Uterus (tissue), 4 donors: ENCODE results near the gene VDAC1. TPM values are rescaled to one million over a fixed set of nuclear protein-coding genes. Genes with fewer than 3 reads are reported as not detected.

Source experiments
- DNase-seq, 2 donors: peaks; one replicate each; pipeline ENCODE4 v3.0.0-alpha.2; 2019 to 2020
- H3K27ac ChIP-seq, 2 donors: fragments of 200-600 bp; sonication (generic); 1 replicate in 1 of 2; 2 replicates in 1 of 2; pipeline ENCODE4 v1.5.1; 2016 to 2018
- H3K27me3 ChIP-seq, 2 donors: fragments of 200-600 bp; sonication (generic); one replicate each; pipeline ENCODE4 v1.5.1; 2018 to 2019; ENCODE audit warnings: control low read depth in 1 of 2
- H3K36me3 ChIP-seq, 2 donors: fragments of 200-600 bp; sonication (generic); one replicate each; pipeline ENCODE4 v1.5.1; 2019; ENCODE audit warnings: control low read depth in 1 of 2
- H3K4me1 ChIP-seq, 2 donors: fragments of 200-600 bp; sonication (generic); one replicate each; pipeline ENCODE4 v1.5.1; 2018 to 2019; ENCODE audit warnings: control low read depth in 1 of 2
- H3K4me3 ChIP-seq, 2 donors: fragments of 200-600 bp; sonication (generic); 1 replicate in 1 of 2; 2 replicates in 1 of 2; pipeline ENCODE4 v1.5.1; 2018 to 2019; ENCODE audit warnings: mild to moderate bottlenecking in 1 of 2
- H3K9me3 ChIP-seq, 2 donors: fragments of 200-600 bp; sonication (generic); one replicate each; pipeline ENCODE4 v1.5.1; 2019; ENCODE audit warnings: control low read depth in 1 of 2
- CTCF ChIP-seq, 4 experiments: fragments of 200-600 bp in 2 of 4; fragments of 450-650 bp in 2 of 4; sonication (generic) in 2 of 4; IDR thresholded peaks; one replicate each; pipeline ENCODE4 v1.5.1; 2016 to 2019; ENCODE audit warnings: antibody characterized with exemption in 4 of 4, mild to moderate bottlenecking in 2 of 4, moderate library complexity in 1 of 4
- POLR2A ChIP-seq, 2 donors: fragments of 450-650 bp; IDR thresholded peaks; one replicate each; pipeline ENCODE4 v1.6.1; 2016; ENCODE audit warnings: antibody characterized with exemption in 2 of 2, mild to moderate bottlenecking in 1 of 2, moderate library complexity in 1 of 2
- intact Hi-C: fragments of 100-400 bp; cut with DNase I; formaldehyde crosslinking; loops from one replicate; pipeline ENCODE4 v1.15.1; 2023; ENCODE audit warnings: low total_unique reads
- total RNA-seq, 4 donors: library from RNA; depleted of rRNA in 3 of 4; stranded (reverse); fragments of >200 nt in 3 of 4; gene quantifications; one replicate each; pipeline versions ENCODE4 v1.1.0 to v1.2.4, GENCODE V29; 2014 to 2023
- donor health status: DM: yes; HTN: yes; CAD: no.

The VDAC1 gene
- total RNA-seq, 4 donors from 2014 or later: 19.4 to 112 (median 79.8) TPM

DNA sequence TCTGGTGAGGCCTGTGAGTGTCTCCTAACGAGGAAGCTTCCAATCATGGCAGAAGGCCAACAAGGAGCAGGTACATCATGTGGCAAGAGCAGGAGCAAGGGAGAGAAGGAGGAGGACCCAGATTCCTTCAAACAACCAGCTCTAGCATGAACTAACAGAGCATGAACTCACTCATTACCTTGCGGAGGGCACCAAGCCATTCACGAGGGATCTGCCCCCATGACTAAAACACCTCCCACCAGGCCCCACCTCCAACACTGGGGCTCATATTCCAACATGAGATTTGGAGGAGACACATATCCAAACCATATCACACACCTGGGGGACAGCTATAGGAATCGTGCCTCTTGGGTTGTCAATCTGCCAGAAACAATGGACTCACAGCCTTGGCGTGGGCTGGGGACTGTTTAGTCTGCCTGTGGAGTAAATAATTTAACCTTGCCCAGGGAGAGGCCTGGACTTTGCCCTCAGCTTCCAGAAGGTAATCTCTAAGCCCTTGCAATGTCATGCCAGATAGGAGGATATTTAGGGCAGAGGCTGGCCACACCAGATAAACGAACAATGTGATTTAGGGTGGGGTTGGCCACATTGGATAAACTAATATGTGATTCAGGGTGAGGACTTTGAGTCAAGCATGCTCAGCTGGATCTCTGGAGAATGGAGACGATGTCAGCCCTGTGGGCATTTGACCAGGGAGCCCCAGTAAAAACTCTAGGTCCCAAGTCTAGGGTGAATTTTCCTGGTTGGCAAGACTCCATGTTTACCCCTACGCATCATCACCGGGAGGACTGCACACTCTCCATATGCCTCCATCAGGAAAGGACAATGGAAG, 13.6 kb upstream of the VDAC1 start:
- Histone ChIP-seq H3K27ac (no peak overlapping the region), H3K4me3 (no peak overlapping the region), H3K9me3 (no peaks in the 10 kb centered on the region), H3K36me3 (no peaks in the 10 kb centered on the region), H3K4me1 (no peaks in the 10 kb centered on the region), H3K27me3 (no peaks in the 10 kb centered on the region)
- no peak for TF ChIP-seq CTCF (IDR thresholded peaks at IDR 0.05)
- no peak for TF ChIP-seq POLR2A (IDR thresholded peaks at IDR 0.05)
- intact Hi-C loops: no loop called here
- no peak for DNase-seq

GRCh38 chr5:134008266-134008749, 3.5 kb upstream of the VDAC1 start:
- Histone ChIP-seq H3K27ac (no peak overlapping the region), H3K9me3 (no peaks in the 10 kb centered on the region), H3K4me1 (peaks cover 0 to 2% of the 10 kb centered on the region in 2 donors), H3K36me3 (no peaks in the 10 kb centered on the region), H3K4me3 (no peak overlapping the region), H3K27me3 (peaks cover 0 to 3% of the 10 kb centered on the region in 2 donors)
- no peak for TF ChIP-seq POLR2A (IDR thresholded peaks at IDR 0.05)
- no peak for TF ChIP-seq CTCF (IDR thresholded peaks at IDR 0.05)
- DNase-seq: no peak
- intact Hi-C loops: no loop called here

DNA sequence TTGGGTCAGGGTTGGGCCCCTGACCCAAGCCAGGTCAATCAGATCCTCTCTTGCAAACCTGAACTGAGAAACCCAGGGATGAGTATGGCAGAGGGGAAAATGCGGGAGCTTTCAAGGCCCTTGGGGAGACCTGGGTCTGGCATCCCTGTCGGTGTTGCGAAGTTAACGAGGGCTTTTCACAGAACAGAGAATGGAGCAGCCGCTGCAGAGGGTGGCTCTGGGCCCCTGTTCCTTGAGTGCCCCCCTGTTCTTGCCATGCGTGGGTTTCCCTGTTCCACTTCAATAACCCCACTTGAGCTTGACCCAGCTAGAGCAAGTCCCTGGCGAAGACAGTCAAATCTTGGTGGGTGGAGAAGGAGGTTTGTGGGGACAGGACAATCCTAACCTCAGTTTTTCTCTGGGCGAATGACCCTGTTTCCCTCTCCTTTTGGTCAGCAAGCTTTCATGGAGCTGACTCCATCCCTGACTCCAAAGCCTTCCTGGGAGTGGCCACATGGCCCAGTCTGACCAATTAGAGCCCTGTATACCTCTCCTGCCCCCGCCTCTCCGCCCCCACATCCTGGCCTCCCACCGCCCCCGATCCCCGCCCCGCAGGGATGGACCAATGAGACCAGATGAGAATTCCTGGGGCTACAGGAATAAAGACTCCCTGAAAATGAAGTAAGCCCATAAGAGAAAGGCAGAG, 2.9 kb upstream of the VDAC1 start:
- TF ChIP-seq POLR2A (IDR thresholded peaks at IDR 0.05) (no peak), CTCF (IDR thresholded peaks at IDR 0.05) (no peak)
- H3K4me1 ChIP-seq: peaks cover 0 to 8% of the 10 kb centered on the region in 2 donors
- H3K27ac ChIP-seq: no peak overlapping the region
- H3K36me3 ChIP-seq: no peaks in the 10 kb centered on the region
- H3K9me3 ChIP-seq: no peaks in the 10 kb centered on the region
- H3K27me3 ChIP-seq: no peaks in the 10 kb centered on the region
- intact Hi-C loops: no loop called here
- H3K4me3 ChIP-seq: no peak overlapping the region
- no peak for DNase-seq

GRCh38 chr5:134006115-134006514, 1.3 kb upstream of the VDAC1 start:
- DNase-seq: no peak
- Histone ChIP-seq H3K4me3 (no peak overlapping the region), H3K9me3 (no peaks in the 10 kb centered on the region), H3K27me3 (no peaks in the 10 kb centered on the region), H3K36me3 (no peaks in the 10 kb centered on the region), H3K27ac (peak overlapping the region; percentile 98 to 100), H3K4me1 (peaks cover 0 to 13% of the 10 kb centered on the region in 2 donors)
- TF ChIP-seq CTCF (IDR thresholded peaks at IDR 0.05) (no peak), POLR2A (IDR thresholded peaks at IDR 0.05) (no peak)
- intact Hi-C loops: no loop called here
